Lung microvascular endothelial cell (primary cell): ENCODE results near the gene ST6GALNAC3. TPM values are rescaled to one million over a fixed set of nuclear protein-coding genes. Genes with fewer than 3 reads are reported as not detected.

Experiments
- DNase-seq, 2 donors: peaks; one replicate each; pipeline versions ENCODE4 v3.0.0 to v3.0.0-alpha.2; 2010; ENCODE audit warnings: low read depth in 2 of 2
- total RNA-seq: library from RNA; depleted of rRNA; stranded (reverse); fragments of >200 nt; gene quantifications from 2 replicates; pipeline ENCODE4 v1.2.1, GENCODE V29; 2014

The ST6GALNAC3 gene
- total RNA-seq, 1 donor from 2014 or later = 41.5 TPM

GRCh38 chr1:76189310-76189709 lies 114.8 kb downstream of the ST6GALNAC3 start:
- no peak for DNase-seq

DNA sequence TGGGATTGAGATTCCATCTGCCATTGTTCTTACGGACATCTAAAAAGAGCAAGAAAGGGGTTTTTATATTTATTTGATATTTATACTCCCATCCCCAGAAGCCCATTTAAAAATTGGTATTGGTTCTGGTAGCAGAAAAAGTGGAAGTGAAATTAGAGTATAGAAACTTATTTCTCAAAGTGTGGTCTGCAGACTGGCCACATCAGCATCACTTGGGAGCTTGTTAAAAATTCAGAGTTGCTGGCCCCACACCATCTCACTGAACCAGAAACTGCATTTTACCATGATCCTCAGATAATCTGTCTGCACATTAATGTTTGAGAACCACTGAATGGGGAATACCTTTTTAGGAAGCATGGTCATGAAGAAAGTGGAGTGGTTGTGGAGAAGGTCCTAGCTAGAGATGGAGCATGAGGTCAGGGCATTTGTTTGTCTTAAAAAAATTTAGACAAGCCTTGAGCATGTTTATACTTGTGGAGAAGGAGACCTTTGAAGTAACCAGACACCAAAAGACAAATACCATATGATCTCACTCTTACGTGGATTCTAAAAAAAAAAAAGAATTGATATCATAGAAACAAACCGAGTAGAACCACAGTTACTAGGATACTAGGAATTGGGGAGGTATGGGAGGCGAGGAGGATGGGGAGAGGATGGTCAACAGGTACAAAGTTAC lies 116.3 kb downstream of the ST6GALNAC3 start:
- DNase-seq = no peak

DNA sequence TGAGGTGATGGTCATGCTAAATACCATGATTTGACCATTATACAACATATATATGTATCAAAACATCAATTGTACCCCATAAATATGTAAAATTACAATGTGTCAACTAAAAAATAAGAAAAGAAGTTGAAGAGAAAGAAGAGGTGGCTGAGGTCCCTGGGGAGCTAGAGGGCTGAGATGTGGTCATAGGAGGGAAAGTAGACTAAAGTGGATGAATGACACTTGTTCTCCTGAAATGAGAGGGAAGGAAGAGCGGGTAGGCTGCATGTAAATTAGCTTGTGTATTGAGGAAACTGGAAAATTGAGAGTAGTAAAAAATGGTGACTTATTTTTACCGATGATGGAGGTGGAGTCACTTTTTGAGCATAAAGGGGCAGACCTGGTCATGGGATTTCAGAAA lies 117.0 kb downstream of the ST6GALNAC3 start:
- DNase-seq = no peak

DNA sequence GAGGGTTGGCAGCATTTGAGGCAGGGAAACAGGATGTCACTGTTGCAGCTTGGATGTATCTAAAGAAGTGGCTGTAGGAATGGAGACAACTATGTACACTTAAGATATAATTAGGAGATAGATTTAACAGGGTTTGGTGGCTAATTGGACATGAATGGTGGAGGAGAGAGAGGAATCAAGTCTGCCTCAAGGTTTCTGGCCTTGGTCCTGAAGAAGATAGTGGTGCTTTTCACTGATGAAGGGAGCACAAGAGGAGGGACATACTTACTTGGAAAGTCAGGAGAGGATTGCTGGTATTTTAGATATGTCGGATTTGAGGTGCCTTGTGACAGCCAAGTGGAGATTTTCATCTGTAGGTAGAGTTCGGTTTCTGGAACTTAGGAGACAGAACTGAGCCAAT lies 123.9 kb downstream of the ST6GALNAC3 start:
- DNase-seq = peak in 1 of 2 donors; percentile 10

GRCh38 chr1:76202670-76203069 lies 128.1 kb downstream of the ST6GALNAC3 start:
- DNase-seq = no peak

DNA sequence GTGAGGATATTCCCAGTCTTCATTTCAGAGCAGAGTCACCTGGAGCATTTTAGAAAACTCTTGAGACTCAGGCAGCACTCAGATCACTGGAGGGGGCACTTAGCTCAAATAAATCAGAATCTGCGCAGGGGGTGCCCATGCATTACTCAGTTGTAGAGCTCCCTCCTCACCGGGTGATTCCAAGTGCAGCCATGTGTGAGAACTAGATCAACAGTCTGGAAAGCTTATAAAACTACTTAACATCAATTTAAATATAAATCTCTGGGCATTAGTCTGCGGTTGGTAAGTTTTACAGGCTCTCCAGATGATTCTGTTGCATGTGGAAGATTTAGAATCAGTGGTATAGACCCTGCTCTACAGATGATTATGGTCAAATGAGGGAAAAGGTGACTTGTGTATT lies 128.6 kb downstream of the ST6GALNAC3 start:
- no peak for DNase-seq

DNA sequence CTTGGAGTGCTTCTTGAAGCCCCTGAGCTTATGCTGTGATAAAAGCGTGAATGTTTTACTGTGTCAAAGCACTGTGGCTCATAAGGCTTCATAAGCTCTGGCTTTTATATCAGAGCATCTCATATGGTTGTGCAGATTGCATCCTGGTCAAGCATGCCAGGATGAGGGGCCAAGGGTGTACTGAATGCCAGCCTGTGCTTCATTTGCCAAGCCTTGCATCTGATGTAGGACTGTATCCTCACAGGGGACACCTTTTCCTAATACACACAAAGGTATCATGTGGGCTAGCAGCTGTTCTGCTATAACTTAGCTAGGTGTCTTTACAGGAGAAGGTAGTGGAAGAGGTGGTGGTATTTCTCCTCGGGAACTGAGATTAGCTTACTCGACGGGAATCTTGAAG lies 134.7 kb downstream of the ST6GALNAC3 start:
- no peak for DNase-seq

DNA sequence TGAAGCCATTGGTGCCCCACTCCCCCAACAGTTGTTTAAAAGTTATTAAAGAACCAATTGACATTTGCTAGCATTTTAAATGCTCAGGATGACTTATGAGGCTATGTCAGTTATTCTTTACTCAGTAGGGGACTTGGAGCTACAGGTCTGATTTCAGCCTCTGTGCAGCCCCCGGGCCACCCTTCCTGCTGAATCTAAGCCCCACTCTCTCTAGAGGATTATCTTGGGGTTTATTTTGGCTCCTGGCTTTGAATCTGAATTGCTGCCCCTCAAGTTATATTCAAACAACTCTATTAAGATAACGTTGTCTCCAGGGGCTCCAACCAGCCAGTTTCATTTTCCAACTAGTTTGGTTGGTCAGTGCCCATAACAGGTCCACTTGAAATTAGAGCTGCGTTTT lies 135.1 kb downstream of the ST6GALNAC3 start:
- no peak for DNase-seq

DNA sequence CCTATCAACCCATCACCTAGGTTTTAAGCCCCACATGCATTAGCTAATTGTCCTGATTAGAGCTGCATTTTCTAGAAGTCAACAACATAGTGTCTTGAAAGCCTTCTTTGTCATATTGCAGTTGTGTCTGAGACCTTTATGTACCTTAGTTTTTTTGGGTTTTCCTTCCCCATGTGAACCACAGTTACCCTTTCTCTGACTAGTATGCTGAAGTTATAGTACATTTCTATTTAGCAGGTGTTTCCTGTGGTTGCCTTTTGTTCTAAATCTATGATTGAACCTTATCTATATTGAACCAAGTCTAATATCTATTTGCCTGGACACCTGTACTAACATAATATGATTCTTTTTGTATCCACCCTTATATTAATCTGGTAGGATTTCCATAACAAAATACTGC lies 135.6 kb downstream of the ST6GALNAC3 start:
- no peak for DNase-seq

- no peak for DNase-seq
These were observed 144.3 kb downstream of the ST6GALNAC3 start for GRCh38 chr1:76218888-76219287.

GRCh38 chr1:76219366-76219818 lies 144.8 kb downstream of the ST6GALNAC3 start:
- DNase-seq = no peak

GRCh38 chr1:76224752-76225151 lies 150.2 kb downstream of the ST6GALNAC3 start:
- no peak for DNase-seq

GRCh38 chr1:76225526-76225925 lies 151.0 kb downstream of the ST6GALNAC3 start:
- no peak for DNase-seq

DNA sequence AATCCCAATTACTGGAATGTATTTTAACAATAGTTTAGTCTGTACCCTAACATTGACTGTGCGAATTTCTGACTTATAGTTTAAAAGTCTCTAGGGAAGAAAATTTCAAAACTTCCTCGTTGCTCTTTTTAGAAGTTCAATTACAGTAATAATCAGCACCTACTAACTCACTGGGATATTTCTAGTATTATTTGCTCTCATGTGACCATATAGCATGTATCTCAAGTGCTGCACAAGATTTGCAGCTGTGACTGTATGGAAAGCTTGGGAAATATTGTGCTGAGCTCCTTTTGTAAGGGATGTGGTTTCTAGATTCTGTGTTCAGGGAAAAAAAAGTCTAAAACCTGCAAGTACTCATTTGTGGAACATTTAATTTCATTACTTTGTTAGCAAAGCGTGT lies 153.1 kb downstream of the ST6GALNAC3 start:
- DNase-seq = no peak

DNA sequence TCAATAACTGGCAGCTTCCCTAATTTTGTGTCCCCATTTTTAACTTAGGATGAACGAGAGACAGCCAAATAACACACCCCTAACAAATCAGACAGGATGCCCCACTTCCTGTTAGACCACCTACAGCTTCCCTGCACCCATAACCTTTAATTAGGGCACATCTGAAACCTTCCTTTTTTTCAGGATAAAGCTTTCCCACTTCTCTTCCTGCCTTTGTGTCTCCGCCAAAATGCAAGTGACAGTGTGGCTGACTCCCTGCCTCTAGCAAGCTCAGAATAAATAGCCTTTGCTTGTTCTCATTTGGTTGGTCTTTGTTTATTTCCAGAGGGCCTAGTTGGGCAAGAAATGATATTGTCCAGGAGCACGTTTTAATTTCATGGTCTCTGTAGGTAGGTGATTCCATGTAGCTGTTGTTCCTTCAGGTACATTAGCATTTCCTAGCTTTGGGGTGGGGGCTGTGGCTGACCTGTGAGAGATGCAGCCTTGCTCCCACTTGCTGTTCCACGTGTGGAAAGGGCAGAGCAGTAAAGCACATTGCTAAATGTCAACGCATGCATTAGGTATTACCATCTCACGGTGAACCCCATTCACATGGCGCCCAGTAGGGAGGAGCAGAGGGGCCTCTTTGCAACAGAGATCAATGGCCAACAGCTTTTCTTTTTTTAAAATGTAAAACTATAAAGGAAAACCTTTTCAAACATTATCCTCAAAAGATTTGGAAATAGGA lies 154.9 kb downstream of the ST6GALNAC3 start:
- DNase-seq = peak; percentile 26 to 47

DNA sequence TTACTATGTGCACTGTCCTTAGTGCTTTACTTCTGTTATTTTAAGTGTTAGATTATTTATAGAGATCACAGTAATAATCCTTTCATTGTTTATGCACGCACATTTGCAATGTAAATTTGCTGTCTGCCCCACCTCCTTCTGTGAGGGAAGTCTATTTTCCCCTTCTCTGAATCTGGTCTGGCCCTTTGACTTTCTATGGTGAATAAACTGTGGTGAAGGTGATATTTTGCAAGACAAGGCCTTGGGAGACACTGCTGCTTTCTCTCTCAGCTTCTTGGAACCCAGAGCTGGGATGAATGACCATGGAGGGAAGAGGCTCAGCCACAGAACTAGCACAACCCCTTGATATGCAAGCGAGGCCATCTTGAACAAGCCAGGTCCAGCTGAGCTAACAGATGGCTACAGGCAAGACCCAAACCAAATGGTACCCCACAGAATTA lies 156.3 kb downstream of the ST6GALNAC3 start:
- no peak for DNase-seq

- DNase-seq = no peak
These were observed 156.8 kb downstream of the ST6GALNAC3 start for GRCh38 chr1:76231320-76231719.

- DNase-seq = no peak
These were observed 158.1 kb downstream of the ST6GALNAC3 start for GRCh38 chr1:76232666-76233065.

DNA sequence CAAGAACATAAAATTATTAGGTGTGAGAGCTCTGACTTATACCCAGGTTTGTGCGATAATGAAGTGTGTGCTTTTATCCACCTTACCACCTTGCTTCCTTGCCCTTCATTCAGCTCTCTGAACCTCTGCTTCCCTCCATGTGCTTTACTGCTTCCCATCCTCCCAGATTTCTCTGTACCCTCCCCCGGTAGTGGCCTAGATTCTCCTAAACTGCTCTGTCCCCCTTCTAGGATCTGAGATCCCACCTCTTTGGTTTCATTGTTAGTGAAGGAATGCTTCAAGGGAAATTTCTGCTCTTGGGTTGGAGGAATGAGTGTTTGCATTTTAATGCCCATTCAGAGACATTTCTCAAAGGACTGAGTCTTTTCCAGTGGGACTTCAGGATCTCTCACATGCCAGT lies 159.5 kb downstream of the ST6GALNAC3 start:
- no peak for DNase-seq

DNA sequence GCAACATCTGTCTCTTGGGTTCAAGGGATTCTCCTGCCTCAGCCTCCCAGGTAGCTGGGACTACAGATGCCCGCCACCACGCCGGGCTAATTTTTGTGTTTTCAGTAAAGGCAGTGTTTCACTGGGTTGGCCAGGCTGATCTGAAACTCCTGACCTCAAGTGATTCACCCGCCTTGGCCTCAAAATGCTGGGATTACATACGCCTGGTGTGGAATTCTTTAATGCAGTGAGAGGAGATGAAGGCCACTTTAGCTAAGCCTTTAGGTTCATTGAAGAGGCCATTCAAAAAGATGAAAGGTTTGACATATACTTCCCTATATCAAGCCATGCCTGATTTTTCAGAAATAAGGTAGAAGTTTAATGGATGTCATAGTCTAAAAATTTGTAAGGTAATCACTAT lies 162.7 kb downstream of the ST6GALNAC3 start:
- DNase-seq = no peak

DNA sequence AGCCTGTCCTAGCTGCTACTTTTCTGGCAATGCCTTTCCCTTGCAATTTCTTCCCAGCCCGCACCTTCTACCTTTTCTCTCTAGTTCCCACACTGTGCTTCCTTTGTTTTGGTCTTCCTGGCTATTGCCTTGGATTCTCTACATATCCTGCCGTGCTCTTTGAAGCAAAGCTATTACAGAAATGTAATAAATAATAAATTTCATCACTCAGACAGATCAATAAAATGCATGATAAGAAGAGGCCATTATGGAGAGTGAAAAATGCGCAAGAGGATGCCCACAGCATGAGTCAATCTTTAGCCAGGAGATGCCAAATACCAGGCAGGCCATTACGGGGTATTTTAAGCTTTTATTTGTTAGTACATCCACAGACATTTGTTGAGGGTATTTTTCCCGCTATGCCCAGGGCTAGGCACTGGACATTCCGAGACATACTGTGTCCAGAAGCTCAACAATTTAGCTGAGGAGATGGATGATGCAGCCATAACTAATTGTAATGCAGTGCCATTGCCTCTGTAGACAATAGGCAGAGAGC lies 163.6 kb downstream of the ST6GALNAC3 start:
- no peak for DNase-seq

- DNase-seq = no peak
These were observed 164.9 kb downstream of the ST6GALNAC3 start for GRCh38 chr1:76239470-76239918.

- DNase-seq = no peak
These were observed 165.8 kb downstream of the ST6GALNAC3 start for GRCh38 chr1:76240316-76240715.
